Dermis microvascular lymphatic vessel endothelial cell (primary cell): ENCODE results near the gene USP30. TPM values are rescaled to one million over a fixed set of nuclear protein-coding genes. Genes with fewer than 3 reads are reported as not detected.
A peak's percentile ranks its signal among the peaks of the same experiment; 100 is the strongest.

Source experiments
- DNase-seq, 2 donors: peaks; one replicate each; pipeline versions ENCODE4 v3.0.0 to v3.0.0-alpha.2; 2010; ENCODE audit warnings: low read depth in 2 of 2
- total RNA-seq: library from RNA; depleted of rRNA; stranded (reverse); fragments of >200 nt; gene quantifications from 2 replicates; pipeline ENCODE4 v1.2.1, GENCODE V29; 2014

USP30 gene
- total RNA-seq, 1 donor from 2014 or later, result 5.4 TPM

GRCh38 chr12:109097435-109098182 is 45.2 kb downstream of the USP30 start, which contains the start of gene UNG:
UNG (plus strand) TSS chr12:109097597; CDS start chr12:109097680, 83 bp downstream.
- DNase-seq, result peak; percentile 82 to 96

GRCh38 chr12:109098183-109098604 is 45.8 kb downstream of the USP30 start:
- peak in 1 of 2 donors; percentile 58 for DNase-seq

- DNase-seq, result peak in 1 of 2 donors; percentile 37
Observed at GRCh38 chr12:109098651-109099050, 46.3 kb downstream of the USP30 start.

GRCh38 chr12:109099431-109100020 is 47.1 kb downstream of the USP30 start:
- DNase-seq, result peak in 1 of 2 donors; percentile 6

GRCh38 chr12:109100741-109101140 is 48.4 kb downstream of the USP30 start:
- DNase-seq, result no peak

GRCh38 chr12:109102491-109102890 is 50.1 kb downstream of the USP30 start:
- DNase-seq, result no peak

GRCh38 chr12:109105176-109105575 is 52.8 kb downstream of the USP30 start:
- no peak for DNase-seq

GRCh38 chr12:109109746-109110350 is 57.5 kb downstream of the USP30 start:
- no peak for DNase-seq

- peak in 1 of 2 donors; percentile 76 for DNase-seq
Observed at GRCh38 chr12:109110988-109111495, 58.7 kb downstream of the USP30 start.

GRCh38 chr12:109112720-109113465 is 60.5 kb downstream of the USP30 start:
- DNase-seq, result no peak

- DNase-seq, result no peak
Observed at GRCh38 chr12:109113661-109114321, 61.4 kb downstream of the USP30 start.

- no peak for DNase-seq
Observed at GRCh38 chr12:109114644-109115043, 62.3 kb downstream of the USP30 start.

- no peak for DNase-seq
Observed at GRCh38 chr12:109115404-109115757, 63.0 kb downstream of the USP30 start.

GRCh38 chr12:109115758-109116610 is 63.6 kb downstream of the USP30 start, which contains the start of gene ACACB:
ACACB (plus strand) TSS chr12:109116587; CDS start chr12:109139406, 22,819 bp downstream.
- no peak for DNase-seq

GRCh38 chr12:109116611-109116949 is 64.2 kb downstream of the USP30 start:
- DNase-seq, result no peak

- no peak for DNase-seq
Observed at GRCh38 chr12:109120095-109120494, 67.7 kb downstream of the USP30 start.

- no peak for DNase-seq
Observed at GRCh38 chr12:109120557-109120956, 68.2 kb downstream of the USP30 start.

- no peak for DNase-seq
Observed at GRCh38 chr12:109121346-109121880, 69.0 kb downstream of the USP30 start.

GRCh38 chr12:109124878-109125648 is 72.7 kb downstream of the USP30 start:
- no peak for DNase-seq
